Measurements from ENCODE around the gene SLC22A31.
A peak's percentile ranks its signal among the peaks of the same experiment; 100 is the strongest.

SLC22A31 gene

DNA sequence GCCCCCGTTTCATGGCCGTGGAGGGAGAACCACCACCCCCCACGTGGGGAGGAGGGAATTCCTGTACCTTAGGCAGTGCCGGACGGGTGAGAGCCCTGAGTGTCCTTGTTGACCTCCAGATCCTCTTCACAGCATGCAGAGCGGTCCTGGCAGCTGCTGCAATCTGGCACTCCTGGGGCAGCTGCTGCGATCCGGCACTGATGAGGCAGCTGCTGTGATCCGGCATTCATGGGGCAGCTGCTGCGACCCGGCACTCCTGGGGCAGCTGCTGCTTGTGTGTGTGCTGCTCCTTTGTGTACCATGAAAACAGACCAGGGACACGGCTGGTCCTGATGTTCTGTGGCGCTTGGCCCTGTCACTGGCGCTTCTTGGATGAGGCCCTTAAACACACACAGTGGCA, 29.9 kb upstream of the SLC22A31 start:
- H3K4me3 Mint-ChIP-seq: no peak overlapping the region
- H3K9me3 Mint-ChIP-seq: peaks cover 49% of the 10 kb centered on the region
- H3K4me1 Mint-ChIP-seq (ENCODE audit: low read depth): no peaks in the 10 kb centered on the region
- H3K27me3 Mint-ChIP-seq (ENCODE audit: low read depth): no peaks in the 10 kb centered on the region
- peaks cover 87% of the 10 kb centered on the region for H3K36me3 Mint-ChIP-seq (ENCODE audit: low read depth)
- no peak overlapping the region for H3K27ac Mint-ChIP-seq

DNA sequence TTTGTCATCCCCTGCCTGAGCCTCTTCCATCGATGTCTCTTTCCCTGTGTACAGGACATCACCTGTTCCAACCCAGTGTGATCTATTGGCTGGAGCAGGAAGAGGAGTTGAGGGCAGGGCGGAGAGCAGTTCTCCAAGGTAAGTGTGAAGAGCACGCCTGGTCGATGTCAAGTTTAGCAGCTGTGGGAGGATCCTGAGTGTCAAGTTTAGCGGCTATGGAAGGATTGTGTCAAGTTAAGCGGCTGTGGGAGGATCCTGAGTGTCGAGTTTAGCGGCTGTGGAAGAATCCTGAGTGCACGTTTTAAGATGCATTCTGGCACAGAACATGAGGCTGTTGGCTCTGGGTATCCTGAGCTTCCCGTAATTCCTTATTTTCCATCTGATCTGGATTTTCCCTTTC, 24.3 kb upstream of the SLC22A31 start:
- peaks cover 67% of the 10 kb centered on the region for H3K36me3 Mint-ChIP-seq (ENCODE audit: low read depth)
- no peak overlapping the region for H3K4me3 Mint-ChIP-seq

DNA sequence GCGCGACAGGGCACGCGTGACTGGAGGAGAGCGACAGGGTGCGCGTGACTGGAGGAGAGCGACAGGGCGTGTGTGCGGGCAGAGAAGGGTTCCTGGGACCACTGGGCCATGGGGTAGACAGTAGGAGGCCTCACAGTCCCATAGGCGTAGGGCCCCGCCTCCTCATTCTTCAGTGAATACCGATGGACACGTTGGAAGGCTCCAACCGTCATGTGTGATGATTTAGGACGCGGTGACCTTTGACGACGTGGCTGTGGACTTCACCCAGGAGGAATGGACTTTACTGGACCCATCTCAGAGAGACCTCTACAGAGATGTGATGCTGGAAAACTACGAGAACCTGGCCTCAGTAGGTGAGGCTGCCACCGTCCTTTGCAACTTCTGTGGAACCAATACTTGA, 22.6 kb upstream of the SLC22A31 start:
- Mint-ChIP-seq H3K27ac (no peak overlapping the region), H3K4me3 (no peak overlapping the region), H3K36me3 (ENCODE audit: low read depth) (peaks cover 54% of the 10 kb centered on the region), H3K27me3 (ENCODE audit: low read depth) (no peaks in the 10 kb centered on the region), H3K9me3 (peaks cover 22% of the 10 kb centered on the region), H3K4me1 (ENCODE audit: low read depth) (peaks cover 10% of the 10 kb centered on the region)

More for the DNA sequence above, 24.3 kb upstream of the SLC22A31 start:
- H3K27ac Mint-ChIP-seq: no peak overlapping the region
- H3K27me3 Mint-ChIP-seq (ENCODE audit: low read depth): no peaks in the 10 kb centered on the region
- H3K4me1 Mint-ChIP-seq (ENCODE audit: low read depth): peaks cover 2% of the 10 kb centered on the region
- peaks cover 34% of the 10 kb centered on the region for H3K9me3 Mint-ChIP-seq

DNA sequence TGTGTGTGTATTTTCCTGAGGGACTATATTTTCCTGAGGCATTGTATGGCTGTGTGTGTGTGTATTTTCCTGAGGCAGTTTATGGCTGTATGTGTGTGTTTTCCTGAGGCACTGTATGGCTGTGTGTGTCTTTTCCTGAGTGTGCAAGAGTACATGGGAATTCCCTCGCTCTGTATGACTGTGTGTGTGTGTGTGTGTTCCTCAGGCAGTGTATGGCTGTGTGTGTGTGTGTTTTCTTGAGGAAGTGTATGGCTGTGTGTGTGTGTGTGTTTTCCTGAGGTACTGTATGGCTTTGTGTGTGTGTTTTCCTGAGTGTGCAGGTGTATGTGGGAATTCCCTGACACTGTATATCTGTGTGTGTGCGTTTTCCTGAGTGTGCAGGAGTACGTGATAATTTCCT, 21.3 kb upstream of the SLC22A31 start:
- no peak overlapping the region for H3K4me3 Mint-ChIP-seq
- peaks cover 13% of the 10 kb centered on the region for H3K4me1 Mint-ChIP-seq (ENCODE audit: low read depth)
- peaks cover 11% of the 10 kb centered on the region for H3K9me3 Mint-ChIP-seq
- no peak overlapping the region for H3K27ac Mint-ChIP-seq
- H3K27me3 Mint-ChIP-seq (ENCODE audit: low read depth): no peaks in the 10 kb centered on the region
- H3K36me3 Mint-ChIP-seq (ENCODE audit: low read depth): peaks cover 41% of the 10 kb centered on the region

DNA sequence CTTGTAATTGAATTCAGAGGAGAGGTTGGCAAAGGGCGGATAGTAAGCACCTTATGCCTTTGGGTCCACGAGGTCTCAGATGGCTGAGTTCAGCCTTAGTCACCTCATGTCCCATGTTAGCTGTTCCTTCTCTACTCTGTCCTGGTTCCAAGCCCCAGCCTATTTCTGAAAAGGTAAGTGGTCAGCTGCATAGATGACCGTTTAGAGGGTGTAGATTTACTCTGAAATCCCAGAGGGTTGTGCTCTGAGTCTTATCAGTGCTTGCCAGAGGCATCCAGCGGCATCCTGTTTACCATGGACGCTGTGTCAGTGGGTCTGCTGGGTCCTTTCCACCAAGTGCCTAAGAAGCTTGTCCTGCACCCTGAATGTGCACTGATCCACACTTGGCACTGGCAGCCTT, 19.0 kb upstream of the SLC22A31 start:
- Mint-ChIP-seq H3K9me3 (no peaks in the 10 kb centered on the region), H3K27me3 (ENCODE audit: low read depth) (no peaks in the 10 kb centered on the region), H3K4me1 (ENCODE audit: low read depth) (peaks cover 18% of the 10 kb centered on the region), H3K4me3 (peak overlapping the region; percentile 58), H3K36me3 (ENCODE audit: low read depth) (peaks cover 21% of the 10 kb centered on the region), H3K27ac (no peak overlapping the region)

DNA sequence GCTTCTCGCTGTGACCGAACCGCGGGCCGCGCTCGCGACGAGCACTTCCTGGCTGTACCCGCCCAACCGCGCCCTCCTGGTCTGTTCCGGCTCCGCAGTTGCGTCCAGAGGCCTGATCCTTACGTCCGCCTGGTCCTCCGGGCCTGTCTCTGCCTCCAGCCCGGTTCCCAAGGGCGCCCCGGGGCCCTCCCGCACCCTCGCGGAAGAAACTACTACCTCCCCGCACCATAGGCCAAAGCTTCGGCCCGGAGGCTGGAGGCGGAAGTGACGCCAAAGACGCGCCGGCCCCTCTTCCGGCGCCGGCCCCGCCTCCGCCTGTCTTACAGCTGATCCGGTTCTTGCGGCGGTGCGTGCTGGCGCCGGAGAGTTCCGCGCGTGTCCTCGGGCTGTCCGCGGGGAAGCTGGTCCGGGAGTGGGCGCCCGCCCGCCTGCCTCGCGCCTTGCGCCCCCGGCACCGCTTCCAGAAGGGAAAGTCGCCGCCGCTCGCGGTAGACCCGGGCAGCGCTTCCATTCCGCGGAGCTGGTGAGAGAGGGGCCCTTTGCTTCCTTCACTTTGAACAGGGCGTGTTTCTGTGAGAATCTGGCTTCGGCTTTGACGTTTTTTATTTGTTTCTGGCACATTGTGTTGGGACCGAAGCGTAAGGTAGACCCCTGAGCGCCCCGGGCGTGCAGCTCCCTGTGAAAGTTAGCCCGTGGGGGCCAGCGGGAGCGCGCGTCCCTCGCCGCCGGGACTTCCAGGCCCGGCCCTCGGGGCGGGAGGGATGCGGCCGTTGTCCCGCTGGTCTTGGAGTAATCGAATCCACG, 17.3 kb upstream of the SLC22A31 start, which contains the start of gene ZNF778:
Gene ZNF778 (plus strand): TSS at position 316 of the 804 bp plus-strand sequence. CDS start 3,425 bp downstream, outside the sequence.
- Mint-ChIP-seq H3K36me3 (ENCODE audit: low read depth) (peaks cover 11% of the 10 kb centered on the region), H3K4me1 (ENCODE audit: low read depth) (peaks cover 18% of the 10 kb centered on the region), H3K4me3 (peak within 1 kb of the TSS; percentile 91), H3K9me3 (no peaks in the 10 kb centered on the region), H3K27me3 (ENCODE audit: low read depth) (no peaks in the 10 kb centered on the region), H3K27ac (peak within 1 kb of the TSS; percentile 62)

DNA sequence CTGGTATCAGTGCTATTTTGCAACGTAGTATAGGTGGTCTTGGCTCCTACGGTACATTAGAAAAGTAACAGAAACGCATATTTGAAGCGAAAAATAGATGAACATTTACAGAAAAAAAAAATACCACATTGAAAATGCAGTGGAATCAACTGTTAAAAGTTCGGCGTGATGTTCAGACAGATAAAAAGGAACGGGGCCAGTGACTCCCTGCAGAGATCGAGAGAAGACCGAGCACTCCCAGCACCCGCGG, 16.7 kb upstream of the SLC22A31 start:
- peak overlapping the region; percentile 62 for H3K27ac Mint-ChIP-seq
- H3K9me3 Mint-ChIP-seq: no peaks in the 10 kb centered on the region
- H3K4me1 Mint-ChIP-seq (ENCODE audit: low read depth): peaks cover 18% of the 10 kb centered on the region
- peak overlapping the region; percentile 91 for H3K4me3 Mint-ChIP-seq
- peaks cover 9% of the 10 kb centered on the region for H3K36me3 Mint-ChIP-seq (ENCODE audit: low read depth)
- no peaks in the 10 kb centered on the region for H3K27me3 Mint-ChIP-seq (ENCODE audit: low read depth)

DNA sequence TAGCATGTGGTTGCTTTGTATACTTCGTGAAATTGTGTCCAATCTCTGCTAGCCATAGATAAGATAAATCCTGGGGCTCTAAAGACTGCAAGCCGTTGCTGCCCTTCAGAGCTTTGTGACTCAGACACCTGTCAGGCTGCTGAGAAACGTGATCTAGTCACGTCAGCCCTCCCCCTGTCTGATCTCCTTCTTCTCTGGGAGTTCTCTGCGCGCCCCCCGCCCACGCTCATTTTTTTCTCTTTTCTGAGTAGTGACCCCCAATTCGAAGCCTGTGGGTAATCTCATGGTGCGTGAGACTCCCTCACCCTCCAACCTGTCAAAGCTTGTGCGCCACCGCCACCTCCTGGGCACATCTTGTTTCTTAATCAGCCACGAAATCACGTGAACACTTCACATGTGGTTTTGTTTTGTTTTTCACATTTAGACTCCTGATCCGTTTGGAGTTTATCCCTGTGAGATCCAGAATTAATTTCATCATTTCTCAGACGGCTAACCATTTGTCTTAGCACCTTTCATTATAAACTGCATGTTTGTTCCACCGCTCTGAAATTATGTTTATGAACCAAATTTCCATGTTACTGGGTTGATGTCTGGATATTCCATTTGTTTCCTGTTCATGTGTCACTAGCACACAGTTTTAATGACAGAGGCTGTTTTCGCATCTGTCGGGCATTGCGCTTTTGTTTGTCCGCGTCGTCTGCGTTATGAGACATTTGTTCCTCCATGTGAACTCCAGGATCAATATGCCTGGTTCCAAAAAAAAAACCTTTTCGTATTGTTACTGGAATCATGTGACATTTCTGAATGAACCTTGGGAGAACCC, 16.2 kb upstream of the SLC22A31 start:
- Mint-ChIP-seq H3K9me3 (no peaks in the 10 kb centered on the region), H3K27me3 (ENCODE audit: low read depth) (no peaks in the 10 kb centered on the region), H3K36me3 (ENCODE audit: low read depth) (peaks cover 5% of the 10 kb centered on the region), H3K4me3 (peak overlapping the region; percentile 91), H3K27ac (peak overlapping the region; percentile 62), H3K4me1 (ENCODE audit: low read depth) (peaks cover 18% of the 10 kb centered on the region)

DNA sequence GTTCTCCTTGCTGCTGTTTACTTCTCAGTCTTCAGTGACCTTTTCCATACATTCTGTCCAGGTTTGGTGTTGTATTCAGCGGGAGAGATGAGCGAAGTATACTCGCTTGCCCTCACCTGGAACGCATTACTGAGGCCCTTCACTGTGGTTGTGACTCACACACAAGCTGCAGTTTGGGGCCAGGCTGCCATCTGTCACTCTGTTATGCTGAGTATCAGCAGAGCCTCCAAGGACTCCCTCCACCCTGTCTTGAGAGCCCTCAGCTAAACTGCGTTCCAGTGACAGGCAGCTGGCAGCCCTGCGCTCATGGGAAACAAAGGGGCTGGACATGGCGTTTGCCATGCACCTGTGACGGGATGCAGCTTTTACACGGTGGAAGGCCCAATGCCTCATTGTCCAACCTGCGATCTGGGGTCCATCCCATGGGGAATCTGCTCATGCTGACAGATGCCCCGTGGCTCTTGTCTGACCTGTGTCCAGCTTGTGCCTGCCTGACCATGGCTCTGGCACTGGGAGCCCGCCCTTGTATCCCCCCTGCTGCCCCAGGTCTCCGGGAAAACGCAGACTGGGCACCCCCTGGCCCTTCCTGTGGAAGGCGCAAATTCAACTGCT, 10.7 kb upstream of the SLC22A31 start:
- Mint-ChIP-seq H3K9me3 (no peaks in the 10 kb centered on the region), H3K27me3 (ENCODE audit: low read depth) (peaks cover 4% of the 10 kb centered on the region), H3K4me3 (no peak overlapping the region), H3K27ac (no peak overlapping the region), H3K4me1 (ENCODE audit: low read depth) (no peaks in the 10 kb centered on the region), H3K36me3 (ENCODE audit: low read depth) (no peaks in the 10 kb centered on the region)

DNA sequence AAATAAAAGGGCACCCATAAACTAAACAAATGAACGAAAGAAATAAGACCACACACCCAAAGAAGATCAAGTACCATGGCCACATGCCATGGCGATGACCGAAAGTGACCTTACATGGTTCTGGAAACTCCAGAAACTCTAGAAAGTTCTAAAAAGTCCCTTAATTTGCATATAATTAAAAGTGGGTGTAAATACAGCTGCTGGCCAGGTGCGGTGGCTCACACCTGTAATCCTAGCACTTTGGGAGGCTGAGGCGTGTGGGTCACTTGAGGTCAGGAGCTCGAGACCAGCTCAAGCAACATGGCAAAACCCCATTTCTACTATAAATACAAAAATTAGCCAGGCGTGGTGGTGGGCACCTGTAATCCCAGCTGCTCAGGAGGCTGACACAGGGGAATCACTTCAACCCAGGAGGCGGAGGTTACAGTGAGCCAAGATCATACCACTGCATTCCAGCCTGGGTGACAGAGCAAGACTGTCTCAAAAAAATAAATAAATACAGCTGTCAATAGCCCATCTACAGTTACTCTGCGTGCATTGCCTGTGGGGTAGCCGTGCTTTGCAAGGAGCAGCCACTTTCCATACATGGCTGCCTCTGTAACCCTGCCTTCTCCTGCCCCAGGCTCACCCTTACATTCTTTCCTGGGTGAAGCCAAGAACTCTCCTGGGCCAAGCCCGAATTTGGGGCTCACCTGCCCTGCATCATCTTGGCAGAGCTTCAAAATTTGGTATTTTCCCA, 10.0 kb upstream of the SLC22A31 start:
- no peaks in the 10 kb centered on the region for H3K9me3 Mint-ChIP-seq
- no peak overlapping the region for H3K4me3 Mint-ChIP-seq
- no peaks in the 10 kb centered on the region for H3K4me1 Mint-ChIP-seq (ENCODE audit: low read depth)
- H3K27ac Mint-ChIP-seq: no peak overlapping the region
- peaks cover 4% of the 10 kb centered on the region for H3K27me3 Mint-ChIP-seq (ENCODE audit: low read depth)
- no peaks in the 10 kb centered on the region for H3K36me3 Mint-ChIP-seq (ENCODE audit: low read depth)

DNA sequence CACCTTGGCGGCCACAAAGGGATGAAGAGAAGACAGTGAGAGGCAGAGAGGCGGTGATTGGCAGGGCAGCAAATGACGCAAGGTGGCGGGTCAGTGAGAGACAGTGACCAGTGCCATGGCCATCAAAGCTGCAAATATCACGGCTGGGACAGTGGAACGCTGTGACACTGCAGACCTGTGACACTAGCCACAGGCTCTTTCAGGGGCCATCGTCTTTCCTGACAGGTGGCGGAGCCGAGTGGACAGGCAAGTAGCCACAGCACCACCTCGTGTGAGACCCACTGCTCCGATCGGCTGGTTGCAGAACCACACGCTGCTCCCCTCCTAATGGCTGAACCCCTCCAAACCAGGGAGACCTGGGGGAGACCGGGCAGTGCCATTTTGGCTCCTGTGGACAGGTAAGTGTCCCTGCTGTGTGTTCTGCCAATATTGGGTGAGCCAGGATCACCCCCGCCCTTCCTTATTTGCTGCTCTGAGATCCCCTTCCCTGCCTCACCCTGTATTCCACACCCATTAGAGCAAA, 9.2 kb upstream of the SLC22A31 start:
- no peaks in the 10 kb centered on the region for H3K4me1 Mint-ChIP-seq (ENCODE audit: low read depth)
- peaks cover 8% of the 10 kb centered on the region for H3K27me3 Mint-ChIP-seq (ENCODE audit: low read depth)
- H3K9me3 Mint-ChIP-seq: no peaks in the 10 kb centered on the region
- no peaks in the 10 kb centered on the region for H3K36me3 Mint-ChIP-seq (ENCODE audit: low read depth)
- H3K4me3 Mint-ChIP-seq: no peak overlapping the region
- H3K27ac Mint-ChIP-seq: no peak overlapping the region

DNA sequence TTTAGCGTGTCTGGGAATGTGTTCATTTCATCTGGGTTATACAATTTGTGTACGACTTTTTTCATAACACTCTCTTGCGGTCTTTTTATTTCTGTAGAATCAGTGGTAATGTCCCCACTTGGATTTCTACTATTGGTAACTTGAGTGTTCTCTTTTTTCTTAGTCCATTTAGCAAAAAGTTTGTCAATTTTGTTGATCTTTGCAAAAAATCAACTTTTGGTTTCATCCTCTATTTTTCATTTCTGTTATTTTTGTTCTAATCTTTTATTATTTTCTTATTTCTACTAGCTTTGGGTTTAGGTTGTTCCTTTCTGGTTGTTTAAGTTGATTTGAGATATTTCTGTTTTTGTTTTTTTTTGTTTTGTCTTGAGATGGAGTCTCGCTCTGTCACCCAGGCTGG, 7.7 kb upstream of the SLC22A31 start:
- peaks cover 24% of the 10 kb centered on the region for H3K27me3 Mint-ChIP-seq (ENCODE audit: low read depth)
- no peaks in the 10 kb centered on the region for H3K36me3 Mint-ChIP-seq (ENCODE audit: low read depth)
- no peak overlapping the region for H3K27ac Mint-ChIP-seq
- H3K4me1 Mint-ChIP-seq (ENCODE audit: low read depth): no peaks in the 10 kb centered on the region
- no peak overlapping the region for H3K4me3 Mint-ChIP-seq
- H3K9me3 Mint-ChIP-seq: peaks cover 1% of the 10 kb centered on the region

DNA sequence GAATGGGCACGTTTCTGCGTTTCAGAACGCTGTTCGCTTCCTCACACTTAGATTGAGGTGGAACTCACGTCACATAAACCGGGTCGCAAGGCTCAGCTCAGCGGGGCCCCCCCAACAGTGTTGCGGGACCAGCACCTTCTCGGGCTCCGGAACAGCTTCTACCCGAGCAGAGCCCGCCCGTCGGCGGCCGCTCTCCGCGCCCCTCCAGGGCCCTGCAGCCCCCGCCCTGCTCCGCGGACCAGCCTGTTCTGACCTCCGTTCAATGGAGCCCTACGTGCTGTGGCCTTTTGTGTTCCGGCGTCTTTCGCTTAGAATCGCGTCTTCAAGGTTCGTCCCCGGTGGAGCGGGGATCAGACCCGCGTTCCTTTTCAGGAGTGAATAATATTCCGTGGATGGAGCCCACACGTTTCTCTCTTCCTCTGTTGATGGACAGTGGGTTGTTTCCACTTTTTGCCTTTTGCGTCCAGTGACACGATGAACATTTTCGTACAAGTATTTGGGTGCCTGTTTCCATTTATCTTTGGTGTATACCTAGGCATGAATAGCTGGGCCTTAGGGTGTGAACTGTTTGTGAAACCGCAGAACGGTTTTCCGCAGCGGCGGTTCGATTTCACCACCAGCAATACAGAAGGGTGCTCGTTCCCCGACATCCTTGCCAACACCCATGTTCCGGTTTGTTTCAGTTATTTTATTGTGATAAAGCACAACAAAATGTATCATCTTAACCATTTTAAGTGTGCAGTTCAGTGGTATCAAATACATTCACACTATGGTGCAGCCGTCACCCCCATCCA, 2.3 kb upstream of the SLC22A31 start:
- H3K36me3 Mint-ChIP-seq (ENCODE audit: low read depth): no peaks in the 10 kb centered on the region
- peaks cover 40% of the 10 kb centered on the region for H3K27me3 Mint-ChIP-seq (ENCODE audit: low read depth)
- H3K4me3 Mint-ChIP-seq: peak overlapping the region; percentile 48
- peaks cover 3% of the 10 kb centered on the region for H3K4me1 Mint-ChIP-seq (ENCODE audit: low read depth)
- H3K27ac Mint-ChIP-seq: no peak overlapping the region
- H3K9me3 Mint-ChIP-seq: peaks cover 6% of the 10 kb centered on the region

All from T-helper 1 cell treated with Interleukin-12 subunit alpha and Interleukin-12 subunit beta and Interleukin-4 antibody, amounts not matched to agents 30 μg/mL and 1 μg/mL, for 36 hours (primary cell).